DND-41 (cell line): ENCODE measurements around the gene DDX5.

Experiments
- EZH2 ChIP-seq: IDR thresholded peaks from 3 replicates; pipeline ENCODE4 v1.6.1; 2012; ENCODE audit warnings: borderline replicate concordance, low read depth, mild to moderate bottlenecking, moderate library complexity, low read length, inconsistent platforms; ENCODE audit not compliant: severe bottlenecking
- TF ChIP-seq, protein P1 (sequence below): IDR thresholded peaks from 2 replicates; pipeline ENCODE4 v1.5.1; 2012; ENCODE audit warnings: borderline replicate concordance, low read length, moderate library complexity, mild to moderate bottlenecking; ENCODE audit not compliant: poor library complexity, severe bottlenecking; ENCODE audit errors: extremely low read depth

DNA sequence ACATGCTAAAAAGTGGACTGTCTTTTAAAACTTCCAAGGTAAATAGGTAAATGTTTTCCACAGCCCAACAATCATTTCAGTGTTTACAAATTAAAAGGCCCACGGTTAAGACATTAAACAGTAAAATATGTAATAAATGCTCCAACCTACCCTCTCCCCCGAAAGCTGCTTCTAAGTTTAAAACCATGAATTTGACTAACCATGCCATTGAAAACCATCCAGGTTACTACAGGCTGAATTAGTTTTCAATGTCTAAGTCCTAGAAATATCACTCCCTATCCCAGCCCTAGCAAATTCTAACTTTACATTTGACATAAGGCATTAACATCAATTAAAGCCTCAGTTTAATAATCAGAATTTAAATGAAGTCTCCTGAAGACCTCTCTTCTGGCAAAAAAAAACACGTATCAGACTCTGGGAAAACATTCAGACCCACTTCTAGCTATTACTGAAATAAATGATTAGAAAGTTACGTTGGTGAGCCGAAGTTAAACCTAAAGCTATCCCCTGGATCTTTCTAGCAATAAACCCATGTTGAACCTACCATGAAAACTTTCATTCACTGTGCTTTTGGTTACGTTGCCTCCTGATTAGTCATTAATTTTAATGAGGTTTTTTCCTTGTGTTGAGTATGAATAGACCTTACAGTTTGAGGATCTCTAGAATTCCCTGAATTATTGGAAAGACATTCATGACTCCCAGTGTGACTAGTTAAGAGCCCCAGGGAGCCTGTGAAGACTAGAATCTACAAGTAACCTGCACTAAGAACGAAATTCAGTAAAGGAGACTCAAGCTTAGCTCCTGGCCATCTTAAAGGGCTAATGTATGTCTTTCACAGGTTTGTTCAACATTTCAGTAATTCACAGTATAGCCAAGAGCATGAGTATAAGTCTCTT lies 7.5 kb downstream of the DDX5 start:
- TF ChIP-seq, protein P1, sequence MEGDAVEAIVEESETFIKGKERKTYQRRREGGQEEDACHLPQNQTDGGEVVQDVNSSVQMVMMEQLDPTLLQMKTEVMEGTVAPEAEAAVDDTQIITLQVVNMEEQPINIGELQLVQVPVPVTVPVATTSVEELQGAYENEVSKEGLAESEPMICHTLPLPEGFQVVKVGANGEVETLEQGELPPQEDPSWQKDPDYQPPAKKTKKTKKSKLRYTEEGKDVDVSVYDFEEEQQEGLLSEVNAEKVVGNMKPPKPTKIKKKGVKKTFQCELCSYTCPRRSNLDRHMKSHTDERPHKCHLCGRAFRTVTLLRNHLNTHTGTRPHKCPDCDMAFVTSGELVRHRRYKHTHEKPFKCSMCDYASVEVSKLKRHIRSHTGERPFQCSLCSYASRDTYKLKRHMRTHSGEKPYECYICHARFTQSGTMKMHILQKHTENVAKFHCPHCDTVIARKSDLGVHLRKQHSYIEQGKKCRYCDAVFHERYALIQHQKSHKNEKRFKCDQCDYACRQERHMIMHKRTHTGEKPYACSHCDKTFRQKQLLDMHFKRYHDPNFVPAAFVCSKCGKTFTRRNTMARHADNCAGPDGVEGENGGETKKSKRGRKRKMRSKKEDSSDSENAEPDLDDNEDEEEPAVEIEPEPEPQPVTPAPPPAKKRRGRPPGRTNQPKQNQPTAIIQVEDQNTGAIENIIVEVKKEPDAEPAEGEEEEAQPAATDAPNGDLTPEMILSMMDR = no peak
- TF ChIP-seq EZH2 = no peak
